Astrocyte (in vitro differentiated cells and primary cell): Measurements from ENCODE around the gene TNRC6C. TPM values are rescaled to one million over a fixed set of nuclear protein-coding genes. Genes with fewer than 3 reads are reported as not detected.
A peak's percentile ranks its signal among the peaks of the same experiment; 100 is the strongest.

Source experiments
- DNase-seq: peaks from one replicate; pipeline ENCODE4 v3.0.0-alpha.2; 2010; ENCODE audit warnings: low read depth
- FAIRE-seq: peaks from 2 replicates; lab custom pipeline; 2011; peaks lifted over from hg19 to GRCh38; lab: Jason Lieb, UNC
- H2AFZ ChIP-seq: 2 replicates; pipeline ENCODE4 v1.6.0; 2012; ENCODE audit warnings: low read depth, low read length, inconsistent platforms
- H3K27ac ChIP-seq: 2 replicates; pipeline ENCODE4 v1.5.1; 2011; ENCODE audit warnings: low read depth, low read length, inconsistent platforms
- H3K27me3 ChIP-seq: 2 replicates; pipeline ENCODE4 v1.6.0; 2011; ENCODE audit warnings: low read length, inconsistent platforms; ENCODE audit not compliant: insufficient read depth
- H3K36me3 ChIP-seq: 2 replicates; pipeline ENCODE4 v1.5.1; 2011; ENCODE audit warnings: low read length, inconsistent platforms; ENCODE audit not compliant: insufficient read depth
- H3K4me1 ChIP-seq: 2 replicates; pipeline ENCODE4 v1.5.1; 2011; ENCODE audit warnings: low read length, inconsistent platforms; ENCODE audit not compliant: insufficient read depth
- H3K4me2 ChIP-seq: 2 replicates; pipeline ENCODE4 v1.6.0; 2012; ENCODE audit warnings: low read length, inconsistent platforms
- H3K4me3 ChIP-seq: 2 replicates; pipeline ENCODE4 v1.5.1; 2011; ENCODE audit warnings: low read depth, mild to moderate bottlenecking, low read length, inconsistent platforms; ENCODE audit not compliant: insufficient read depth
- H3K79me2 ChIP-seq: 2 replicates; pipeline ENCODE4 v1.6.0; 2012; ENCODE audit warnings: mild to moderate bottlenecking, low read length, inconsistent platforms; ENCODE audit not compliant: insufficient read depth
- H3K9ac ChIP-seq: 2 replicates; pipeline ENCODE4 v1.6.0; 2012; ENCODE audit warnings: mild to moderate bottlenecking, low read length, inconsistent platforms
- H3K9me3 ChIP-seq: 2 replicates; pipeline ENCODE4 v1.5.1; 2012; ENCODE audit warnings: low read depth, mild to moderate bottlenecking, low read length, inconsistent platforms; ENCODE audit not compliant: insufficient read depth
- H4K20me1 ChIP-seq: 2 replicates; pipeline ENCODE4 v1.6.0; 2012; ENCODE audit warnings: low read length, inconsistent platforms; ENCODE audit not compliant: insufficient read depth
- H3K27ac Mint-ChIP-seq: one replicate; pipeline ENCODE4 v1.8.0; 2021; ENCODE audit warnings: mild to moderate bottlenecking, mixed read lengths; ENCODE audit not compliant: unreplicated experiment
- H3K27me3 Mint-ChIP-seq: one replicate; pipeline ENCODE4 v1.8.0; 2021; ENCODE audit warnings: low read depth, mixed read lengths; ENCODE audit not compliant: unreplicated experiment
- H3K36me3 Mint-ChIP-seq: one replicate; pipeline ENCODE4 v1.8.0; 2021; ENCODE audit warnings: low read depth, mixed read lengths; ENCODE audit not compliant: unreplicated experiment
- H3K4me1 Mint-ChIP-seq: one replicate; pipeline ENCODE4 v1.8.0; 2021; ENCODE audit warnings: low read depth, mixed read lengths; ENCODE audit not compliant: unreplicated experiment
- H3K4me3 Mint-ChIP-seq: one replicate; pipeline ENCODE4 v1.8.0; 2021; ENCODE audit warnings: mild to moderate bottlenecking, moderate library complexity, mixed read lengths; ENCODE audit not compliant: unreplicated experiment
- H3K9me3 Mint-ChIP-seq: one replicate; pipeline ENCODE4 v1.8.0; 2021; ENCODE audit warnings: mild to moderate bottlenecking, mixed read lengths; ENCODE audit not compliant: unreplicated experiment
- CTCF ChIP-seq: IDR thresholded peaks from 2 replicates; pipeline ENCODE4 v1.5.1; 2011; ENCODE audit warnings: low read depth, mild to moderate bottlenecking, inconsistent platforms, low read length, moderate library complexity; ENCODE audit not compliant: insufficient read depth
- EZH2 ChIP-seq: IDR thresholded peaks from 2 replicates; pipeline ENCODE4 v1.6.1; 2012; ENCODE audit warnings: mild to moderate bottlenecking, low read length, inconsistent platforms; ENCODE audit not compliant: insufficient read depth
- total RNA-seq: library from RNA; stranded (reverse); gene quantifications from 2 replicates; pipeline ENCODE4 v1.2.1, GENCODE V29; 2021

Gene TNRC6C
- total RNA-seq, 1 donor from 2014 or later = 7.3 TPM

GRCh38 chr17:78133971-78134898 lies 175.7 kb downstream of the TNRC6C start:
- Histone ChIP-seq H4K20me1 (no peaks in the 10 kb centered on the region), H3K4me1 (no peaks in the 10 kb centered on the region), H3K9ac (no peak overlapping the region), H3K36me3 (no peaks in the 10 kb centered on the region), H3K79me2 (no peaks in the 10 kb centered on the region), H2AFZ (no peak overlapping the region), H3K9me3 (no peaks in the 10 kb centered on the region), H3K27me3 (peaks cover 9% of the 10 kb centered on the region), H3K27ac (no peak overlapping the region), H3K4me3 (no peak overlapping the region), H3K4me2 (no peak overlapping the region)
- no peaks in the 10 kb centered on the region for H3K9me3 Mint-ChIP-seq
- DNase-seq = no peak
- H3K36me3 Mint-ChIP-seq = no peaks in the 10 kb centered on the region
- H3K4me1 Mint-ChIP-seq = no peaks in the 10 kb centered on the region
- peak; percentile 26 for TF ChIP-seq CTCF
- no peak for TF ChIP-seq EZH2
- no peak overlapping the region for H3K4me3 Mint-ChIP-seq
- no peak for FAIRE-seq
- no peak overlapping the region for H3K27ac Mint-ChIP-seq
- peaks cover 22% of the 10 kb centered on the region for H3K27me3 Mint-ChIP-seq

- DNase-seq (no peak), FAIRE-seq (no peak)
- Histone ChIP-seq H3K9me3 (no peaks in the 10 kb centered on the region), H3K4me3 (no peak overlapping the region), H3K4me1 (no peaks in the 10 kb centered on the region), H3K9ac (no peak overlapping the region), H3K27ac (no peak overlapping the region), H2AFZ (no peak overlapping the region), H4K20me1 (no peaks in the 10 kb centered on the region), H3K79me2 (no peaks in the 10 kb centered on the region), H3K27me3 (peaks cover 7% of the 10 kb centered on the region), H3K4me2 (no peak overlapping the region), H3K36me3 (no peaks in the 10 kb centered on the region)
- Mint-ChIP-seq H3K36me3 (no peaks in the 10 kb centered on the region), H3K27me3 (peaks cover 22% of the 10 kb centered on the region), H3K9me3 (no peaks in the 10 kb centered on the region), H3K4me3 (no peak overlapping the region), H3K27ac (no peak overlapping the region), H3K4me1 (no peaks in the 10 kb centered on the region)
- TF ChIP-seq CTCF = no peak
- no peak for TF ChIP-seq EZH2
Observed at GRCh38 chr17:78134899-78135385, 176.4 kb downstream of the TNRC6C start.
